SK-N-SH treated with all-trans-retinoic acid at 6 μM for 48 hours (cell line): ENCODE results near the gene ATG2A.

ENCODE experiments used
- ARNTL ChIP-seq: fragments of 450-650 bp; formaldehyde crosslinking; IDR thresholded peaks from 2 replicates; pipeline ENCODE4 v1.5.0; 2020; ENCODE audit warnings: low read depth, mild to moderate bottlenecking, moderate library complexity, borderline replicate concordance
- BACH2 ChIP-seq: fragments of 250-450 bp; sonication (Bioruptor Pico); IDR thresholded peaks from 2 replicates; pipeline ENCODE4 v1.9.0; 2021; ENCODE audit warnings: mild to moderate bottlenecking, borderline replicate concordance
- TCF4 ChIP-seq: fragments of 250-450 bp; sonication (Bioruptor Pico); IDR thresholded peaks from 2 replicates; pipeline ENCODE4 v1.8.0; 2021; ENCODE audit warnings: mild to moderate bottlenecking, moderate library complexity, borderline replicate concordance
- TOX ChIP-seq: fragments of 250-450 bp; sonication (Bioruptor Pico); IDR thresholded peaks from 2 replicates; pipeline ENCODE4 v1.8.0; 2021; ENCODE audit warnings: mild to moderate bottlenecking, moderate library complexity, borderline replicate concordance
- ZFP3 ChIP-seq: fragments of 250-450 bp; sonication (Bioruptor Pico); IDR thresholded peaks from 2 replicates; pipeline ENCODE4 v1.5.0; 2020; ENCODE audit warnings: mild to moderate bottlenecking, moderate library complexity
- ZNF565 ChIP-seq: fragments of 450-650 bp; formaldehyde crosslinking; conservative IDR thresholded peaks from 2 replicates; pipeline ENCODE4 v1.5.0; 2020; ENCODE audit warnings: low read depth, mild to moderate bottlenecking, moderate library complexity

- TF ChIP-seq ARNTL (CRISPR knock-in tag) (no peak), BACH2 (CRISPR knock-in tag) (no peak), TCF4 (CRISPR knock-in tag) (no peak), TOX (CRISPR knock-in tag) (no peak), ZNF565 (CRISPR knock-in tag) (no peak), ZFP3 (no peak)
These were observed 3.8 kb downstream of the ATG2A start for GRCh38 chr11:64913171-64913727.
